Inflammatory macrophage (primary cell): Measurements from ENCODE around the gene GID8.
A peak's percentile ranks its signal among the peaks of the same experiment; 100 is the strongest.

Experiments
- DNase-seq, 2 donors: peaks; one replicate each; pipeline ENCODE4 v3.0.0-alpha.2; 2020 to 2022

GID8 gene

DNA sequence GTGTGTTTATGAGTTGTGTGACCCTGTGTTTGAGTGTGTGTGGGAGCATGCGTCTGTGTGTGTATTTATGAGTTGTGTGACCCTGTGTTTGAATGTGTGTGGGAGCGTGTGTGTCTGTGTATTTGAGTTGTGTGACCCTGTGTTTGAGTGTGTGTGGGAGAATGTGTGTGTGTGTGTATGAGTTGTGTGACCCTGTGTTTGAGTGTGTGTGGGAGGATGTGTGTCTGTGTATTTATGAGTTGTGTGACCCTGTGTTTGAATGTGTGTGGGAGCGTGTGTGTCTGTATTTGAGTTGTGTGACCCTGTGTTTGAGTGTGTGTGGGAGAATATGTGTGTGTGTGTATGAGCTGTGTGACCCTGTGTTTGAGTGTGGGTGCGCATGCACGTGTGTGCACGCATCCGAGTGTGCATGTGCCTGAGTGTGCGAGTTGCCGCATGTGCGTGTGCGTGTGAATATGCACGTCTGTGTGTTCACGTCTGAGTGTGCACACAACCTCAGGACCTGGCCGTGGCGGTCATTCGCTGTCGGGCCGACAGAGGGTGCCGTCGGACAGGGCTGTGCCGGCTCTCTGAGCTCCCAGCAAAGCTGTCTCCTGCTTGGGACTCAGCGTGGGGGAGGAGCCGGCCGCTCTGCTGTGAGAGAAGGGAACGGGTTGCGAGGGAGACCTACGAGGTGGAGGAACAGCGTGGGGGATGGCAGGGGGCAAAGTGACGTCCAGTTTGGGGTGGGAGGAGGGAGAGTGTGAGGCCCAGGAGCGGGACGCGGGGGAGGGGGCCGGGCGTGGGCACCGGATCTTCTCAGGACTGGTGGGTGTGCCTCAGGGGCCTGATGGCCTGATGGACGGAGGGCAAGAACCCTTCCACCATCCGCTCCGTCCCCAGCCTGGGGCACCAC, 34.2 kb downstream of the GID8 start:
- DNase-seq = peak; percentile 86 to 89

DNA sequence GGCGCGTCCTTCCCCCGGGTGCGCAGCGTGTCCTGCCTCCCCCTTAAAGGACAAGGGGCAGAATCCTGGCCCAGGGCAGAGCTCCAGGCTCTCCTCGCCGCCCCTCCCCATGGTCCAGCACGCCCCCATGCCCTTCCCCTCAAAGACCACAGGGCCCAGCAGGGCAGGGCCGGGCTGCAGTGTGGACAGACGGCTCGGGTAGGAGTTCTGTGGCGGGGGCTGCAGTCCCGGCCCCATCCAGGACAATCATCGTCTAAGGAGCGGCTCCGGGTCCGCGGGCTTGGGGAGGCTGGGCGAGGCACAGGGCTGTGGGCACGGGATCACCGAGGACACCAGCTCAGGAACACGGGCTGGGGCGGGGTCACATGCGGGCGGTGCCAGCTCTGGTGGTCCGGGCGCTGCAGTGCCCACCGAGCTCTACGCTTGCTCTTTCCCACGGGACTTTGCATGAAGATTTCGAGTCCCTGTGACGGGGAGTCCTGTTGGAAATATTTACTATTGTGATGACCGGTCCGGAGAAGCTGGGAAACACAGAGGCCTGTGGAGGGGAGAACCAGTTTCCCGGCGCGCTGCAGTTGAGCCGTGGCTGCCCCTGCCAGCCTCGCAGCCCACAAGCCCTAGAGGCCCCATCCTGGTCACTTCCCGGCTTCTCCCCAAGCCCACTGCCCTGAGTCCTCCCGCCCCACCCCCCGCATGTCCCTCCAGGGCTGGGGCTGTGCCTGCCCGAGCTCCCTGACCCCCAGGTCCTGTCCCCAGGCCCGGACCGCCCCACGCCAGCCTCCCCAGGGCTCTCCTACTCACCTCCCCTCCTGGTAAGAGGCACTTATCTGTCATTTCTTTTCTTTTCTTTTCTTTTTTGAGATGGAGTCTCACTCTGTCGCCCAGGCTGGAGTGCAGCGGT, 35.1 kb downstream of the GID8 start:
- no peak for DNase-seq

DNA sequence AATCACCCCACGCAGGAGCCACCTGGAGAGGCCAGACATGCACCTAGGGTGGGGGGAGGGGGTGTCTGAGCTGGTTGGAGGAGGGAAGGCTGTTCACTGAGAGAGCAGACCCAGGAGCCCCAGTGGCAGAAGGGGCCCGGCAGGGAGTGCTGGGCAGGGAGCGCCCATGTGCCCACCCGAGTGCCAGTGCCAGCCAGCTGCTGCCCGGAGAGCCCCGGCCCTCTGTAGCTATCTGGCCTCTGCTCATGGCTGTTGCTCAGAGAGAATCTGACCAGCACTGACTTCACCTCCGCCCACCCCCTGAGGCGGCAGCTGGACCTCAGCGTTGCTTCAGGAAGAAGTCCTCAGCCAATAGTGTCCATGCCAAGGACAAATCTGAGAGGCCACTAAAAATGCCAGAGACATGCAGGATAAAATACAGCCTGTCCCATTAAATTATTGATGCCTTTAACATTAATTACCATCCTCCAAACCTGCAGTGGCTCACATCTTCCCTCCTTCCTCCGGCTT, 37.4 kb downstream of the GID8 start:
- peak in 1 of 2 donors; percentile 64 for DNase-seq

DNA sequence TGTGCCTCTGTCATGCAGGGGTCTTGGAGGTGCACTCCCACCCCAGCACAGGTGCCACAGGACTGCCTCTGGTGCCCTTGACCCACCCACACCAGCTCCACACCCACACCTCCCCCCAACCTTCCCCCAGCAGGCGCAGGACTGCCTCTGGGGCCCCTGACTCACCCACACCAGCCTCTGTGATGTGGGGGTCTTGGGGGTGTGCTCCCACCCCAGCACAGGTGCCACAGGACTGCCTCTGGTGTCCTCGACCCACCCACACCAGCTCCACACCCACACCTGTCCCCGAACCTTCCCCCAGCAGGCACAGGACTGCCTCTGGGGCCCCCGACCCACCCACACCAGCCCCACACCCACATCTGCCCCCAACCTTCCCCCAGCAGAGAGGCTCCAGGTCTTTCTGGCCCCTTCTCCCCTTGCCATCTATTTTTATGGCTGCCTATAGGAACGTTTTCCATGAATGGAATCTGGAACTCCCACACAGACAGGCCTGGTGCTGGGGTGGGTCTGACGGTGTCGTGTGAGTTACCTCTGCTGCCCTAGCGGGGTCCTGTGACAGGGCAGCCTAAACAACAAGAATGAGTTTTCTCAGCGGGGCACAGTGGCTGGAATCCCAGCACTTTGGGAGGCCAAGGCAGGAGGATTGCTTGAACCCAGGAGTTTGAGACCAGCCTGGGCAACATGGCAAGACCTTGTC, 38.0 kb downstream of the GID8 start:
- DNase-seq = no peak

GRCh38 chr20:62976886-62977285, 38.9 kb downstream of the GID8 start:
- DNase-seq = no peak

DNA sequence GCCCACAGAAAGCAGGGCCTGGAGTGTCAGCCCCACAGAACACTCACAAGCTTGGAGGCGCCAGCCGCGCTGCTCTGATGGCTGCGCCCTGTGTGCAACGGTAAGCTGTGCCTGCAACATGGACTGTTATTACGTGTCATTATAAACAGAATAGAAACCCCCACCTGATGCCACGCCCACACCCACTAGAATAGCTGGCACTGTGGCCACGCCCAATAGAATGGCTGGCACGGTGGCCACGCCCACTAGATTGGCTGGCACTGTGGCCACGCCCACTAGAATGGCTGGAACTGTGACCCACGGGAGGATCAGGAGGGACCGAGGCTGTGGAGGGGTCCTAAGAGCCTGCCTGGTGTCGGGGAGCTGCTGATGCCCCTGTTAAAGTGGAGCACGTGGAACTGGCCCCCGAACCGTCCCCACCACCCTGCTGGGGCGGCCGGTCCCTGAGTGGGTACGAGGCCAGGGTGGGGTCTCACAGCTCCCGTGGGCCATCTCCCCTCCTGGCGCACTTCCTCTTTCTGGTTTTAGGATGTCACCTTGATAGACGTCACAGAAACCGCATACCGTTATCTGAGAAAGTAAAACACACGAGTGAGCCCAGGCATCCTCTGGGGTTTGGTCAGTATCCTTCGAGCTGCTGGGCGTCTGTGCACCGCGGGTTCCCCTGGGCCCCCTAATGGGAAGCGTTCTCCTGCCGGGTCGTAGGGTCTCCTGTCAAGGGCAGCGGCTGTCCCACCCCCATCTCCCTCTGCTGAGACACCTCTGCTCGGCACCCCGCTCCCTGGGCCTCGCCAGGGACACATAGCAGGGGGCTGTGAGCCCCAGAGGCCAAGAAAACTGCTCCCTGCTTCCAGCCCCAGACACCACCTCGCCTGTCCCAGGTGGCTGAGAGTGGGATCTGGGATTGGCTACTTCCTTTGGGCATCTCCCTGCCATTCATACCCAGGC, 39.9 kb downstream of the GID8 start:
- no peak for DNase-seq

DNA sequence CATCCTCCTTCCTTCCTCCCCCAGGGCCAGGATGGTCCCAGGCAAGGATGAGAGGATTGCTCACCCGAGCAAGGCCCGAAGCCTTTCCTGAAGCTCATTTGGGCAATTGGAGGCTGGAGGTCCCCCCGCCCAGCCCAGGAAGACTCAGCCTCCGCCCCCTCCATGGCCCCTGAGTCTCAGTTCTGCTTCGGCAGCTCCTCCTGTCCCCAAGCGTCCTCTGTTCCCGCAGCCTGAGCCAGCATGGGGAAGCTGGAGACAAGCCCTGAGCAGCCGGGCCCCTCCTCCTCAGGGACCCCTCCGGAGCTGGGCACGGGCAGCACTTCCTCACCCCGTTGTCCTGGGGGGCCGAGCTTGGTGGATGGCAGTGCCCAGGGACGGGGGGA, 40.6 kb downstream of the GID8 start:
- DNase-seq = peak in 1 of 2 donors; percentile 22

- DNase-seq = no peak
Measured at GRCh38 chr20:62979310-62979709, 41.4 kb downstream of the GID8 start.

GRCh38 chr20:62979876-62980373, 42.0 kb downstream of the GID8 start:
- DNase-seq = no peak

DNA sequence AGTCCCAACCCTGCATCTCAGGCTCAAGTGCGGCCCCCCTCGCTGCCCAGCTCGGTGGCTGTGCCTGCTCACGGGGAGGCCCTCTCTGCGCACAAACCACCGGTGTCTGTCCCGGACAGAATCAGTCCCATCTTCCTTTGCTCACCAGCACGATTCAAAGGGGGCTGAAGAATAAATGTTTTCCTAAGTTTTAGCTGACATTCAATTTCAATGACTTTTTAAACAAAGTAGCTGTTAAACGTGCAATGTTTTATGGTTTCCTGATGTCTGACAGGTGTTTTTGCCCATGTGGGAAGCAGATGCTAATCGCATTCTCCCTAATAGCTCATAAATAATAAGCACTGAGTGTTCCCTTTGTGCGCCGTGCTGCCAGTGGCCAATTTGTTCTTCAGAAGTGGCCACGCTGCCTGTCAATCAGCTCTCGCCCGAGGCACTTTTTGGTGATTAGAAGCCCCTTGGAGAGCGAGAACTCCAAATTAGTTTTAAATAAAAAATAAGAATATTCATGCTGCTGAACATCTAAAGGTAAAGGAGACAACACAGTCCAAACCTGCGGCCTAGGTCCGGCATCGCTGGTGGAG, 42.5 kb downstream of the GID8 start:
- DNase-seq = no peak

- DNase-seq = no peak
Measured at GRCh38 chr20:62980970-62981369, 43.0 kb downstream of the GID8 start.

- DNase-seq = no peak
Measured at GRCh38 chr20:62982124-62983075, 44.5 kb downstream of the GID8 start.

- no peak for DNase-seq
Measured at GRCh38 chr20:62983210-62983609, 45.3 kb downstream of the GID8 start.

- no peak for DNase-seq
Measured at GRCh38 chr20:62984666-62985443, 46.9 kb downstream of the GID8 start.

DNA sequence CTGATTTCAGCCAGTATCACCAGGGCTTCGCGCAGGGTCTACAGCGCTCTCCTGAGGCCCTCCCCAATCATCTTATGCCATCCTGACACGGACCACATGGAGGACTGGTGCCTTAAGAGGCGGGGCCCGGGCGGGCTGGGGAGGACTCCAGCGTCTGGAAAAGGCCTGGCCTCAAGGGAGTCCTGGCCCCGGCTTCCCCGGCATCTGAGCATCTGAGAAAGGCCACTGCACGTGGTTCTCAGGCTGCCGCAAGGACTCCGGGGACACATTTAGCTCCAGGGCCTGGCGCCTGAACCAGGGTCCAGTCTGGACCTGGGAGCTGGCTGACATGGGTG, 47.5 kb downstream of the GID8 start:
- DNase-seq = no peak

- no peak for DNase-seq
Measured at GRCh38 chr20:62986257-62986800, 48.4 kb downstream of the GID8 start.

- DNase-seq = no peak
Measured at GRCh38 chr20:62987114-62987513, 49.2 kb downstream of the GID8 start.

- peak in 1 of 2 donors; percentile 25 for DNase-seq
Measured at GRCh38 chr20:62989201-62989601, 51.3 kb downstream of the GID8 start.
